ENCODE data around the gene CSMD2.

CSMD2 gene

GRCh38 chr1:33623811-33624210 is 541.2 kb downstream of the CSMD2 start:
- DNase-seq = no peak

GRCh38 chr1:33622757-33623156 is 542.3 kb downstream of the CSMD2 start:
- DNase-seq = no peak

GRCh38 chr1:33618636-33619035 is 546.4 kb downstream of the CSMD2 start:
- no peak for DNase-seq

GRCh38 chr1:33617451-33617850 is 547.6 kb downstream of the CSMD2 start:
- DNase-seq = no peak

- DNase-seq = no peak
Measured at GRCh38 chr1:33616780-33617179, 548.2 kb downstream of the CSMD2 start.

GRCh38 chr1:33615546-33615945 is 549.5 kb downstream of the CSMD2 start:
- DNase-seq = no peak

- no peak for DNase-seq
Measured at GRCh38 chr1:33610864-33611455, 554.1 kb downstream of the CSMD2 start.

GRCh38 chr1:33610391-33610790 is 554.6 kb downstream of the CSMD2 start:
- DNase-seq = no peak

GRCh38 chr1:33609739-33610138 is 555.3 kb downstream of the CSMD2 start:
- no peak for DNase-seq

- DNase-seq = no peak
Measured at GRCh38 chr1:33608825-33609400, 556.1 kb downstream of the CSMD2 start.

GRCh38 chr1:33607444-33608005 is 557.5 kb downstream of the CSMD2 start:
- no peak for DNase-seq

- DNase-seq = no peak
Measured at GRCh38 chr1:33606272-33606671, 558.8 kb downstream of the CSMD2 start.

GRCh38 chr1:33602271-33602670 is 562.8 kb downstream of the CSMD2 start:
- no peak for DNase-seq

- DNase-seq = no peak
Measured at GRCh38 chr1:33601751-33602150, 563.3 kb downstream of the CSMD2 start.

- DNase-seq = peak; percentile 42
Measured at GRCh38 chr1:33599516-33600115, 565.4 kb downstream of the CSMD2 start.

- DNase-seq = no peak
Measured at GRCh38 chr1:33588726-33589125, 576.3 kb downstream of the CSMD2 start.

- no peak for DNase-seq
Measured at GRCh38 chr1:33586795-33587194, 578.2 kb downstream of the CSMD2 start.

GRCh38 chr1:33586106-33586505 is 578.9 kb downstream of the CSMD2 start:
- DNase-seq = no peak

- DNase-seq = no peak
Measured at GRCh38 chr1:33583567-33583966, 581.5 kb downstream of the CSMD2 start.

GRCh38 chr1:33578557-33579448 is 586.2 kb downstream of the CSMD2 start:
- no peak for DNase-seq

- DNase-seq = no peak
Measured at GRCh38 chr1:33577663-33578062, 587.4 kb downstream of the CSMD2 start.

GRCh38 chr1:33576821-33577599 is 588.0 kb downstream of the CSMD2 start:
- no peak for DNase-seq

Data from OCI-M1 (cell line).